GM12801 (cell line): ENCODE results near the gene CACHD1.

Experiments
- TF ChIP-seq, protein P1 (sequence below): IDR thresholded peaks from one replicate; pipeline ENCODE4 v1.5.1; 2011; ENCODE audit warnings: control low read depth; ENCODE audit not compliant: insufficient read length; ENCODE audit errors: extremely low read depth

Gene CACHD1

DNA sequence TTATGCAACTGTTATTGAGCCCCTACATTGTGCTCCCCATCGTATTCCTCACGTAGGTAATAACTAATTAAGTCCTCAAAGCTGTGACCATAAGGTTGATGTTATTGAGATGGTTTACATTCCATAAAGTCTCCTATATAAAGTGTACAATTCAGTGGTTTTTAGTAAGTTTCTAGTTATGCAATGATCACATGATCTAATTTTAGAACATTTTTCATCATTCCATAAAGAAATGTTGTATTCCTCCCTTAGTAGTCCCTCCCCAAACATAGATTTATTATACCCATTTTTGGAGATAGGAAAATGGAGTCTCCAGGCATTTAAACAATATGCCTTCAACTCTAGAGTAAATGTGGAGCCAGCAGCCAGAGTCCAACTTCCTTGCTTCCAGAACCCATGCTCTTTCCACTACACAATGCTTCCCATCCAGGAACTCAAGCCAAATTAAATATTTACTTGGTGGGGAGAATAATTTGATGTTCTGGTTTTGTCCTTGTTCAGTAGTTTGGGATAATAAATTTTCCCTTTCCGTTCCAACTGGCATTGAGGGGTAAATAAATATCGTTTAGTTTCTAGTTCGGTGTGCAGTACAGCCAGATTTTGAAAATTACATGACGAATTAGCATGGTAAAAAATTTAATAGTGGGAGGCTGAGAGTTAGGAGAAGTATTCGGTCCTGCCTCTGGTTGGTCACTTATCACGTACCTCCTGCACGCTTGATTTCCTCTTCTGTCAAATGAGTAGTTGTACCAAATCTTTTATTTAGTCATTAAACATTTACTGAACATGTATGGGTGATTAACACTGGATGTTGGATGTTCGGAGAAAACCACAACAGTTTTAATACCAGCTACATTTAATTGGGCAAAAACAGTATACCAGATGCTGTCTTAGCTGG is 66.3 kb downstream of the CACHD1 start:
- TF ChIP-seq, protein P1, sequence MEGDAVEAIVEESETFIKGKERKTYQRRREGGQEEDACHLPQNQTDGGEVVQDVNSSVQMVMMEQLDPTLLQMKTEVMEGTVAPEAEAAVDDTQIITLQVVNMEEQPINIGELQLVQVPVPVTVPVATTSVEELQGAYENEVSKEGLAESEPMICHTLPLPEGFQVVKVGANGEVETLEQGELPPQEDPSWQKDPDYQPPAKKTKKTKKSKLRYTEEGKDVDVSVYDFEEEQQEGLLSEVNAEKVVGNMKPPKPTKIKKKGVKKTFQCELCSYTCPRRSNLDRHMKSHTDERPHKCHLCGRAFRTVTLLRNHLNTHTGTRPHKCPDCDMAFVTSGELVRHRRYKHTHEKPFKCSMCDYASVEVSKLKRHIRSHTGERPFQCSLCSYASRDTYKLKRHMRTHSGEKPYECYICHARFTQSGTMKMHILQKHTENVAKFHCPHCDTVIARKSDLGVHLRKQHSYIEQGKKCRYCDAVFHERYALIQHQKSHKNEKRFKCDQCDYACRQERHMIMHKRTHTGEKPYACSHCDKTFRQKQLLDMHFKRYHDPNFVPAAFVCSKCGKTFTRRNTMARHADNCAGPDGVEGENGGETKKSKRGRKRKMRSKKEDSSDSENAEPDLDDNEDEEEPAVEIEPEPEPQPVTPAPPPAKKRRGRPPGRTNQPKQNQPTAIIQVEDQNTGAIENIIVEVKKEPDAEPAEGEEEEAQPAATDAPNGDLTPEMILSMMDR = no peak

DNA sequence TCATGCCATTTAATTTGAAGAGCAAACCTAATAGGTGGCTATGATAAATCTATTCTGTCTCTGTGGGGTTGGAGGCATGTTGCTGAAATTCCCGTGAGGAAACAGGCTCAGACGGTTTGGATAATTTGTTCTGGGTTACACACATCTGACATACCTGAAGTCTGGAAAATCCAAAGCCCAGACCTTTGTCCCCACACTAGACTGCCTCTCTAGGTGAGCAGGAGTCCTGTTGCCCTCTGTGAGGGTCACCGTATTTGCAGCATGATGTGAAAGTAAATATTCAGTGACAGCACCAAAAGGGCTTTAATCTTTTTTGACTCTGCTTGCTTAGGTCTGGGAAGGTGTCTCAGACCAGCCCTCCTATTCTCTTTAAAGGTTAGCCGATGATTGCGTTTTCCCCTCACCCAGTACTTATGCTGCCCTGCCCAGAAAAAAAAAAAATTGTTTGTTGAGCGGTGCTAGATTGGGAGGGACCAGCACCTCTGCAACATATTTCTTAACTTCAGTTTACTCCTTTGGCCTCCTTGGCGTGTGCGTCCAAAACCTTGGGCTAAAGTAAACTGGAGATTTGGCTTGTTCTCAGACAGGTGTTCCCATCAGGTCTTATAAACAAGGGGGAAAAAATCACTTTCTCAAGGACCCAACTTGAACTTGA is 67.0 kb downstream of the CACHD1 start:
- TF ChIP-seq, protein P1 = no peak

DNA sequence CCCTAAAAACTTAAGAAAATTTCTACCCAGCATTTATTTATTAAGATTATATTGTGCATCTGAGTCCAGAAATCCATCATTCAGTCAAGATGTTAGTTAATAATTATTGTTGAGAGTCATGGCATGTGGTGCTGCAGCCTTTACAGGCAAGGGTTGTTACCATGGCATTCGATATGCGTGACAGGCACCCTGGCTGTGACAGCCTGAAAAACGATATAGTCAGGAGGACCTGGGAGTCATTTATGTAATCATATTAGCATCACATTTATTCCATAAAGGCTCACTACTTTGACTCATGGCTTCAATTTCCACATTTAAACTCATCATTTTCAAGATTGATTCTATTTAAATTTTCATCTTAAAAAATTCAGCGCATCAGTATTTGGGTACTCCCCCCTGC is 68.0 kb downstream of the CACHD1 start:
- TF ChIP-seq, protein P1 = no peak

DNA sequence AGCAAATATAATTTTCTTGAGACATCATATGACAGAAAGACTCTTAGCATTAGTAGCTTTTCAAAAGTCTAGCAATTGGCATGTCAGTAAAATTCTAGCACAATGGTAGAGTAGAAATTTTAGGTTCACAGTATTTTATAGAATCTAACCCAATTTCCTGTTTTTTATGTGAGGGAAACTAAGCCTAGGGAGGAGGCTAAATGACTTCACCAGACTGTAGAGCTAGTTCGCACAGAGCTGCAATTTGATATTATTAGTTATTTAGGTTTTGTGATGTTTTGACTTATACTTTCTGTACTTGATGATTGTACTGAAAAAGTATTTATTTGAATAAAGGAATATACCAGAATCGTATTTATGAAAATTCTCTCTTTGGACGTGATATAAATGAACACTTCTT is 68.5 kb downstream of the CACHD1 start:
- TF ChIP-seq, protein P1 = no peak

DNA sequence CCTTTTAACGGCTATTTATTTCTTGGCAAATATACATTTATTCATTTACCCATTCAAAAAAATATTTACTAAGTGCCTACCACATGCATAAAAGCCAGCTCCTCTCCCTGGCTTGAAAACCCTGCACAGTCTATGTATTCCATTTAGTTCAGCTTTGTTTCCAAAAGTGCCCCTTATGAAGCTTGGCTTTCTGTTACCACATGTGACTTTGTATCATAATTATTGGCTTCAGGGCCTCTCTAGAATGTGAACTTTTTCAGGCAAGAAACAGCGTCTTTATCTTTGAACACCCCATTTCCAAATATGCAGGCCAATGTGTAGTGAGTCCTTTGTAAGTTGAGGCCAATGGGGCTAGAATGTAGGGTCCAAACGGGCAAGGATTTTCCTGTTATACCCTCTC is 69.4 kb downstream of the CACHD1 start:
- TF ChIP-seq, protein P1 = no peak

DNA sequence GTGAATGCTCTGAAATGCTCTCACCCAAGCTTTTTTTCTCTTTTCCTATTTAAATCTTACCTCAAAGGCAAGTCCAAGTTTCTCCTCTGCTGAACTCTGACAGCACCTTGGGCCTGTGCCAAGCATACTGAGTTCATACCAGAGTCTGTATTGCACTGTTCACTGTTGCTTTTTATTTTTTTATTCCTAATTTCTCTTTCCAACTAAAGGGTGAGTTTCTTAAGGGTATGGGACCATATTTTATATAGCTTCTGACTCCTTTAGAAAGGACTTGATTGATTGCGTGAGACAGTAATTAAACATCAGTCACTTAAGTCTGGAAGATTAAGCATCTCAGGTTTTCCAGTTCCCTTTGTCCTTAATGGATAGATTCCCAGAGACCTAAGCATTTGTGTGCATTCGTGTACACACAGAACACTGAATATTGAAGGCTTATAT is 69.9 kb downstream of the CACHD1 start:
- TF ChIP-seq, protein P1 = no peak

DNA sequence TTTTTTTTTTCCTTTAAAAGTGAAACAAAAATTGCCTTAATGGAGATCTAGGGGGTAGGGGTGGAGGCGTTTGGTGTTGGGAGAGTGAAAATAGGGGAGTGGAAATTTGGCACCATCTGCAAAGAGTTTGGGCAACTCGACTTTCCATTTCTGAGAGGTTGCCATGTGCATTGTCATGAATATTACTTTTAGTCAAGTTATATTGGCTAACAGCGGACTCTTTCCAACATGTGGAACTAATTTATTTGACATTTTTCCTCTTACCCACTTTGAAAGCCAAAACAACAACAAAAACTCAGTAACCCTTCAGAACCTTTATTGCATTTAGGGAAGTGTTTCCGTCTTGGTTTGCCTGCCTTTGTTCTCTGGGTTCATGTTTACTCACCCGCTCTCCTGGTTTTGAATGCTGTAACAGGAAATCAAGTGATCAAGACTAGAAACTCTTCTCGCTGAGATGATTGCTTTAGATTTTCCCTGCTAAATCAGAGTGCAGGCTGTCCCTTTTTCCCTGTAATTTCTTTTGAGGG is 70.4 kb downstream of the CACHD1 start:
- TF ChIP-seq, protein P1 = no peak
